Motor neuron (in vitro differentiated cells): ENCODE data around the gene SEZ6L. TPM values are rescaled to one million over a fixed set of nuclear protein-coding genes. Genes with fewer than 3 reads are reported as not detected.
A peak's percentile ranks its signal among the peaks of the same experiment; 100 is the strongest.

Experiments used
- ATAC-seq, 8 experiments: fragments of 200-7000 bp; cut with Tn5 transposase; replicated peaks in 6 of 8; 2 replicates each; pipeline ENCODE4 v1.8.0; 2021; ENCODE audit warnings: mild to moderate bottlenecking in 8 of 8, moderate library complexity in 8 of 8
- H3K27ac ChIP-seq, 2 donors: fragments of 250-450 bp; sonication (Bioruptor Pico); 2 replicates each; pipeline ENCODE4 v1.9.0; 2021; ENCODE audit warnings: antibody characterized with exemption in 2 of 2, mild to moderate bottlenecking in 2 of 2, moderate library complexity in 1 of 2
- H3K4me1 ChIP-seq, 2 donors: fragments of 250-450 bp; sonication (Bioruptor Pico); replicated peaks in 1 of 2; 2 replicates each; pipeline ENCODE4 v1.6.1; 2021; ENCODE audit warnings: antibody characterized with exemption in 2 of 2, mild to moderate bottlenecking in 2 of 2, moderate library complexity in 1 of 2
- H3K4me3 ChIP-seq, 5 donors: fragments of 250-450 bp; sonication (Bioruptor Pico); 2 replicates each; pipeline ENCODE4 v1.9.0; 2021; ENCODE audit warnings: antibody characterized with exemption in 5 of 5, mild to moderate bottlenecking in 5 of 5, moderate library complexity in 4 of 5
- WGBS, 10 experiments: fragments of 450-650 bp; shearing (Covaris generic); methylation state at CpG; one replicate each; pipeline ENCODE4 v1.0.0; 2022; 5-methylcytosine and 5-hydroxymethylcytosine counted together
- in situ Hi-C, 9 experiments: fragments of 400-800 bp; cut with MboI; loops; one replicate each; pipeline ENCODE4 v1.15.0; 2021; ENCODE audit warnings: low sequenced_read_pairs in 9 of 9, low pct_unique_long_range_greater_than_20kb in 2 of 9; ENCODE audit not compliant: unreplicated experiment in 9 of 9
- total RNA-seq, 8 experiments: library from RNA; unstranded; fragments of 300-600 nt; gene quantifications; 2 replicates each; pipeline versions ENCODE4 v1.2.3 to v1.2.4, GENCODE V29; 2022

SEZ6L gene
- total RNA-seq, 8 experiments from 2014 or later = 0.10 to 27.5 (median 3.8) TPM; not detected in 1

- no peak for ATAC-seq
- in situ Hi-C loops = loop anchor here in 8 of 9 experiments (10.0 to 25.0 kb wide), 7 partner anchors 147 to 1097 kb away; no protein-coding TSS in a partner anchor
- peaks cover 0 to 3% of the 10 kb centered on the region in 2 donors for H3K4me1 ChIP-seq
- H3K27ac ChIP-seq = no peak overlapping the region
- WGBS, 10 experiments = 37 to 87% (median 66%) methylated on average over 1 to 9 of the region's 9 CpGs
- no peak overlapping the region for H3K4me3 ChIP-seq
These were observed 165.0 kb downstream of the SEZ6L start for GRCh38 chr22:26334232-26334631.

DNA sequence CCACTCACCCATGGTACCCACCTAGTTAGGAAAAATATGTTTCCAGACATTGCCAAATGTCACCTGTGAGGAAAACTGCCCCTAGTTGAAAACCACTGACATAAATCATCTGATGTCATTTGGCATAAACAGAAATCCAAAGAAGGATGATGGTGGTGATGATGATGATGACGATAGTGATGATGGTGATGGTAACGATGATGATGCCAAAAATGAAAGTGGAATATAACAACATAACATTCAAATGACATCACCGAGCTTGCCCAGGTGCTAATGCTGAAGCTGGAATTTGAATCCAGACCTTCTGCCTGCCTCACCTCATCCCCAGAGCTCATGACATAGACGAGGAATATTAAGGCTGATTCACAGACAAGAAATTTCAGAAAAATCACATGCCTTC is 167.5 kb downstream of the SEZ6L start:
- H3K4me3 ChIP-seq = no peak overlapping the region
- no peak overlapping the region for H3K27ac ChIP-seq
- WGBS, 10 experiments = 22 to 80% (median 50%) methylated on average over 1 to 4 of the region's 4 CpGs; no CpG with 5 or more reads in 3 of the 10 experiments
- no peak for ATAC-seq
- in situ Hi-C loops = loop anchor here in 8 of 9 experiments (10.0 to 25.0 kb wide), 7 partner anchors 149 to 1099 kb away; no protein-coding TSS in a partner anchor
- peaks cover 0 to 5% of the 10 kb centered on the region in 2 donors for H3K4me1 ChIP-seq

DNA sequence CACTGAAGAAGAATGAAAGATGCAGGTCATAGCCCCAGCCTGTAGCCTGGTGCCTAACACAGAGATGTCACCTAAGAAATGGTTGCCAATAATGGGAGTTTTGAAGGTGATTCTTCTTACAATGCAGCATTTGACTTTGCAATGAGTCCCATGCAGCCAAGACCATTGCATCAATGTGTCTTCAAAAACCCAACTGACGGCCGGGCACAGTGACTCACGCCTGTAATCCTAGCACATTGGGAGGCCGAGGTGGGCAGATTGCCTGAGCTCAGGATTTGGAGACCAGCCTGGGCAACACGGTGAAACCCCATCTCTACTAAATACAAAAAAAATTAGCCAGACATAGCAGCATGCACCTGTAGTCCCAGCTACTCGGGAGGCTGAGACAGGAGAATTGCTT is 170.5 kb downstream of the SEZ6L start:
- ATAC-seq = peak in 1 of 8 experiments; percentile 33
- Histone ChIP-seq H3K27ac (no peak overlapping the region), H3K4me1 (peaks cover 16 to 19% of the 10 kb centered on the region in 2 donors), H3K4me3 (no peak overlapping the region)
- in situ Hi-C loops = loop anchor here in 8 of 9 experiments (10.0 to 25.0 kb wide), 7 partner anchors 152 to 1102 kb away; no protein-coding TSS in a partner anchor
- 17 to 86% (median 50%) methylated on average over 1 to 4 of the region's 6 CpGs; no CpG with 5 or more reads in 3 of the 10 experiments for WGBS, 10 experiments

DNA sequence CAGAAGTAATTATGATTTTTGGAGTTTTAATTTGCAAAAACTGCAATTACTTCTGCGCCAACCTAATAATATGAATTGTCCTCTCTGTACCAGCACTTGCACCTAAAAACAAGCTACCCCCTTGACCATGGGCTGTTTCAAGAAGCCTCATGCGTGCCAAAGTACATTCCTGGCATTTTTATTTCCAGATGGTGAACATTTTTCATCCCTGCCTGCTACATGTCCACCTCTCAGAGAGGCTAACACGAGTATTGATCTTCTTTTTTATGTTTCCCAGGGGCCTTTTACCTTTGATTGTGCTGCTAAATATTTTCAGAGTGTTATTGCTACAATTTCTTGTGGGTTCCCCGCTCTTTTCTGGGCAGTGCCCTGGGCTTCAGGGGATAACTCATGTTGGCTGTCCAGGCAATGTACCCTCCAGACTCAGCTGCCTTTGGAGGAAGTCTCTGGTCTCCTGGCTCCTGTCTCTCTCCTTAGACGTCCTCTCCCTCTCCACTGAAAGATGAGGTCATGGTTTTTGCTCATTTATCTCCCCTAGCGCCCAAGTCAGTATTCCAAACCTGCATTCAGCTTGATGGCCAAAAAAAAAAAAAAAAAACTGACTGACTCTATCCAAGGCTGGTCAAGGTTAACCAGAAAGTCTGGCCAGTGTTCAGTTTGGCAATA is 173.6 kb downstream of the SEZ6L start:
- ATAC-seq = peak in 5 of 8 experiments; percentile 29 to 76 (median 70)
- Histone ChIP-seq H3K4me1 (peaks cover 16 to 19% of the 10 kb centered on the region in 2 donors), H3K27ac (peak overlapping the region in 1 of 2 donors; percentile 42), H3K4me3 (no peak overlapping the region)
- WGBS, 10 experiments = 14 to 72% (median 50%) methylated on average over 1 to 5 of the region's 6 CpGs
- in situ Hi-C loops = loop anchor here in 7 of 9 experiments (25.0 kb wide), 6 partner anchors 156 to 1106 kb away; no protein-coding TSS in a partner anchor

- H3K27ac ChIP-seq = no peak overlapping the region
- no peak for ATAC-seq
- 7 to 100% (median 54%) methylated on average over 1 to 3 of the region's 3 CpGs; no CpG with 5 or more reads in 2 of the 10 experiments for WGBS, 10 experiments
- H3K4me1 ChIP-seq = peaks cover 13 to 19% of the 10 kb centered on the region in 2 donors
- no peak overlapping the region for H3K4me3 ChIP-seq
- in situ Hi-C loops = loop anchor here in 7 of 9 experiments (25.0 kb wide), 6 partner anchors 158 to 1108 kb away; no protein-coding TSS in a partner anchor
These were observed 176.2 kb downstream of the SEZ6L start for GRCh38 chr22:26345496-26345895.

DNA sequence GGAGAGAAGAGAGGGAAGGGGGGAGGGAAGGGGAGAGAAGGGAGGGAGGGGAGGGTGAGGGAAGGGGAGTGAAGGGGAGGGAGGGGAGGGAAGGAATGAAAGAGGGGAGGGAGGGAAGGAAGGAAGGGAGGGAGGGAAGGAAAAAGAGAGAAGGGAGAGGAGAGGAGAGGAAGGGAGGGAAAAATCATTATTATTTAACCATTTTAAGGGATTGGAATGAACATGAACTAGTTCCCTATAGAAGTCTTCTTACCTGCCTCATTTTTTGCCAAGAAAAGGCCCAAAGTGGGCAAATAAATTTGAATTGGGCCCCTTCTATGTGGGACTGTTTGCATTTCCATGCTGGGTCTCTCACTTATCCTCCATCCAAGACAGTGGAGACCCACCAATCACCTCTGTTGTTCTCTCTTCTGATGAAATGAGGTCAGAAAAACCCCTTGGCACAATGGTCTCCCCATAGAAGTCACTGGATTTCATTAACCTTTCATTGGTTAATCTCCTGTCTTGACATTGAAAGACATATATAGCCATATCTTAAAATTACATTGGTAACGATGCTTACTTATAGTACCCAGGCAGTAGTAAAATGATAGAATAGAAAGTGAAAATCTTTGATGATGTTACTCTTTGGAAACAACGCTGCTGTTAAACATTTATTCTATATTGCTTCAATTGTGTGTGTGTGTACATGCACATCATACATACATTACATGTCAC is 179.7 kb downstream of the SEZ6L start:
- H3K4me1 ChIP-seq = peaks cover 0 to 1% of the 10 kb centered on the region in 2 donors
- no peak for ATAC-seq
- 14 to 100% (median 74%) methylated on average over 1 to 2 of the region's 2 CpGs; no CpG with 5 or more reads in 4 of the 10 experiments for WGBS, 10 experiments
- no peak overlapping the region for H3K4me3 ChIP-seq
- H3K27ac ChIP-seq = no peak overlapping the region
- in situ Hi-C loops = loop anchor here in 7 of 9 experiments (25.0 kb wide), 6 partner anchors 162 to 1112 kb away; no protein-coding TSS in a partner anchor

DNA sequence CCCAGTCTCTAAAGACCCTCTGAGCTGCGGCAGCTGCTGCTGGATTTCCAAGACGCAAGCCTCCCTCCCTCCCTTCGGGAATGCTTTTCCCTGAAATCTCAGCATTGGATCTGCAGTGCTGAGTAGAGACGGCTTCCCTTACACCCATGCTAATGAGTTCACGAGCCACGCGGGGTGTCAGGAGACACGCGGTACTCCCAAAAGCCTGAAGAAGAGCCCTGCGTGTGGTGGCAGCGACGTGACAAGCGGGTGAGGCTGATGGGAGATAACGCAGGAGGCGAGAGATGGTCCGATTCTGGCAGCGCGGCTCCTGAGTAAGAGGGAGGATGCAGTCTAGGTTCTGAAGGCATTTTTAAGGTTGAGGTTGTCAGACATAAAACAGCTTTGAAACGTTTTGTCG is 185.4 kb downstream of the SEZ6L start:
- in situ Hi-C loops = loop anchor here in 3 of 9 experiments (25.0 kb wide), 1 partner anchor 108 kb away; no protein-coding TSS in a partner anchor
- H3K4me1 ChIP-seq = no peaks in the 10 kb centered on the region

GRCh38 chr22:26357281-26357680 is 188.0 kb downstream of the SEZ6L start:
- in situ Hi-C loops = loop anchor here in 3 of 9 experiments (25.0 kb wide), 1 partner anchor 105 kb away; no protein-coding TSS in a partner anchor
- H3K4me3 ChIP-seq = no peak overlapping the region
- H3K27ac ChIP-seq = no peak overlapping the region
- WGBS, 10 experiments = 30 to 100% (median 79%) methylated on average over 2 of the region's 2 CpGs; no CpG with 5 or more reads in 7 of the 10 experiments
- ATAC-seq = no peak
- H3K4me1 ChIP-seq = peaks cover 4 to 5% of the 10 kb centered on the region in 2 donors

More for the DNA sequence above, 185.4 kb downstream of the SEZ6L start:
- ATAC-seq = no peak
- no peak overlapping the region for H3K27ac ChIP-seq
- no peak overlapping the region for H3K4me3 ChIP-seq
- WGBS, 10 experiments = 26 to 94% (median 48%) methylated on average over 1 to 11 of the region's 20 CpGs; no CpG with 5 or more reads in 2 of the 10 experiments

- 38 to 100% (median 93%) methylated on average over 1 to 8 of the region's 9 CpGs; no CpG with 5 or more reads in 1 of the 10 experiments for WGBS, 10 experiments
- no peak overlapping the region for H3K27ac ChIP-seq
- peaks cover 4 to 5% of the 10 kb centered on the region in 2 donors for H3K4me1 ChIP-seq
- in situ Hi-C loops = loop anchor here in 3 of 9 experiments (25.0 kb wide), 1 partner anchor 104 kb away; no protein-coding TSS in a partner anchor
- no peak overlapping the region for H3K4me3 ChIP-seq
- ATAC-seq = no peak
These were observed 188.6 kb downstream of the SEZ6L start for GRCh38 chr22:26357813-26358212.

DNA sequence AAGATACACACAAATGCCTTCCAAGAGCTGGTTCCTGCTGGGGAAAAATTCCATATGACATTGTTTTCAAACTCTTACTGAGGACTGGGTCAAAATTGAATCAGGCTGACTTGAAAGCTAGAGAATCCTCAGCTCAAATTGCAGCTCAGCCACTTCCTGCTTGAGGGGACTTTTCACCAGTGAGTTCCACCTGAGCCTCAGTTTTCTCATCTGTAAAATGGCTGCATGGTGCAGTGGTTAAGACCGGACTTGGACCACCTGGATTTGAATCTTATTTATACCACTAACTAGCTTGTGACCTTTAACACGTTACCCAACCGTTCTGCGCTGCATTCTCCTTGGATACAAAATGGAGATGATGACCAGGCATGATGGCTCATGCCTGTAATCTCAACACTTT is 189.9 kb downstream of the SEZ6L start:
- H3K4me3 ChIP-seq = no peak overlapping the region
- WGBS, 10 experiments = 83 to 96% (median 93%) methylated on average over 2 to 4 of the region's 4 CpGs; no CpG with 5 or more reads in 4 of the 10 experiments
- H3K4me1 ChIP-seq = peaks cover 4 to 5% of the 10 kb centered on the region in 2 donors
- in situ Hi-C loops = loop anchor here in 3 of 9 experiments (25.0 kb wide), 1 partner anchor 103 kb away; no protein-coding TSS in a partner anchor
- ATAC-seq = no peak
- no peak overlapping the region for H3K27ac ChIP-seq

GRCh38 chr22:26360169-26360885 is 191.1 kb downstream of the SEZ6L start:
- in situ Hi-C loops = loop anchor here in 3 of 9 experiments (25.0 kb wide), 1 partner anchor 102 kb away; no protein-coding TSS in a partner anchor
- WGBS, 10 experiments = 2 to 38% (median 11%) methylated on average over 3 to 16 of the region's 17 CpGs
- peak; percentile 57 to 79 (median 63) for ATAC-seq
- Histone ChIP-seq H3K4me3 (peak overlapping the region in 3 of 5 donors; percentile 10 to 19 (median 13)), H3K27ac (no peak overlapping the region), H3K4me1 (peaks cover 4 to 5% of the 10 kb centered on the region in 2 donors)

DNA sequence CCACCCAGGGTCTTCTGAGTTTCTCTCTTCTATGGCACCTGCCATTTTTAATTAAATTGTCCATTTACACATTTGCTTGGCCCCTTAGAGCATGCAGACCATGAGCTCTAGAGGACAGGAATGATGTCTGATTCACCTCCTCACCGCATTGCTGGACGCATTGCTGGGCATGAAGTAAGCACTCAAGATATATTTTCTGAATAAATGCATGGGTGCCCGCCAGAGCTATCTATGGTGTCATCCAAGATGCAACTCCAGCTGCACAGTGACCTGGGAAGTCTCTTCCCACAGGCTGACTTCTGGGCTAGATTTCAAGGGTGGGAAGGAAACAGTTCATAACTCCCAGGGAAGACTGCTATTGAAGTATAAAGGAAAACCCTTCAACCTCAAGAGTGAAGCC is 193.2 kb downstream of the SEZ6L start:
- in situ Hi-C loops = loop anchor here in 3 of 9 experiments (25.0 kb wide), 1 partner anchor 100 kb away; no protein-coding TSS in a partner anchor

More for the DNA sequence above, 193.2 kb downstream of the SEZ6L start:
- 0 to 100% (median 80%) methylated on average over 1 to 3 of the region's 3 CpGs; no CpG with 5 or more reads in 2 of the 10 experiments for WGBS, 10 experiments
- Histone ChIP-seq H3K4me3 (no peak overlapping the region), H3K27ac (no peak overlapping the region), H3K4me1 (peaks cover 4 to 5% of the 10 kb centered on the region in 2 donors)
- ATAC-seq = no peak
